NCI-H774 (cell line): ENCODE results near the gene SESN1.
A peak's percentile ranks its signal among the peaks of the same experiment; 100 is the strongest.

Experiments
- DNase-seq: peaks from one replicate; lab custom pipeline; 2025; lab: John Stamatoyannopoulos, UW

The SESN1 gene

GRCh38 chr6:108959972-108960582 is 134.6 kb downstream of the SESN1 start:
- no peak for DNase-seq

- DNase-seq = no peak
Observed at GRCh38 chr6:108958900-108959770, 135.5 kb downstream of the SESN1 start.

- DNase-seq = no peak
Observed at GRCh38 chr6:108957221-108957620, 137.4 kb downstream of the SESN1 start.

GRCh38 chr6:108955329-108955949 is 139.2 kb downstream of the SESN1 start:
- DNase-seq = no peak

GRCh38 chr6:108953681-108954080 is 141.0 kb downstream of the SESN1 start:
- no peak for DNase-seq

GRCh38 chr6:108952776-108953486 is 141.7 kb downstream of the SESN1 start:
- DNase-seq = no peak

- no peak for DNase-seq
Observed at GRCh38 chr6:108951351-108951953, 143.2 kb downstream of the SESN1 start.

- DNase-seq = peak; percentile 37
Observed at GRCh38 chr6:108948181-108948661, 146.4 kb downstream of the SESN1 start.

GRCh38 chr6:108947114-108947854 is 147.4 kb downstream of the SESN1 start:
- DNase-seq = peak; percentile 68

- peak; percentile 18 for DNase-seq
Observed at GRCh38 chr6:108946695-108947094, 148.0 kb downstream of the SESN1 start.

- no peak for DNase-seq
Observed at GRCh38 chr6:108945681-108946159, 148.9 kb downstream of the SESN1 start.

- no peak for DNase-seq
Observed at GRCh38 chr6:108944707-108945680, 149.7 kb downstream of the SESN1 start.

GRCh38 chr6:108944071-108944470 is 150.6 kb downstream of the SESN1 start:
- DNase-seq = no peak

GRCh38 chr6:108942556-108943492 is 151.8 kb downstream of the SESN1 start:
- no peak for DNase-seq

GRCh38 chr6:108941859-108942258 is 152.8 kb downstream of the SESN1 start:
- DNase-seq = no peak

- no peak for DNase-seq
Observed at GRCh38 chr6:108941281-108941680, 153.4 kb downstream of the SESN1 start.

GRCh38 chr6:108940741-108941140 is 153.9 kb downstream of the SESN1 start:
- DNase-seq = no peak

GRCh38 chr6:108937170-108937569 is 157.5 kb downstream of the SESN1 start:
- DNase-seq = no peak
